Natural killer cell (primary cell): ENCODE measurements around the gene TNRC6B. TPM values are rescaled to one million over a fixed set of nuclear protein-coding genes. Genes with fewer than 3 reads are reported as not detected.
"Not testable (repeated sequence)": the region's sequence is repeated elsewhere in the genome, so short reads cannot be mapped to it uniquely, and the experiment has no call there.

Experiments used
- ATAC-seq, 3 donors: fragments of 150-1000 bp in 2 of 3; fragments of 200-7000 bp in 1 of 3; cut with Tn5 transposase; 1 replicate in 1 of 3; 2 replicates in 2 of 3; pipeline ENCODE4 v1.10.0; 2021; ENCODE audit warnings: mild to moderate bottlenecking in 2 of 3, moderate library complexity in 2 of 3
- DNase-seq, 2 donors: peaks; one replicate each; pipeline versions ENCODE4 v3.0.0 to v3.0.0-alpha.2; 2013 to 2021; ENCODE audit warnings: mixed read lengths in 1 of 2
- H3K27ac ChIP-seq: one replicate; pipeline ENCODE4 v1.5.1; 2013; ENCODE audit warnings: mild to moderate bottlenecking, low read length
- H3K27me3 ChIP-seq: one replicate; pipeline ENCODE4 v1.6.1; 2013; ENCODE audit warnings: low read length; ENCODE audit not compliant: control insufficient read depth, insufficient read depth
- H3K36me3 ChIP-seq: one replicate; pipeline ENCODE4 v1.6.1; 2013; ENCODE audit warnings: low read length; ENCODE audit not compliant: control insufficient read depth, insufficient read depth
- H3K4me1 ChIP-seq: one replicate; pipeline ENCODE4 v1.6.1; 2013; ENCODE audit warnings: low read length; ENCODE audit not compliant: control insufficient read depth, insufficient read depth
- H3K4me3 ChIP-seq: one replicate; pipeline ENCODE4 v1.5.1; 2013; ENCODE audit warnings: low read length
- H3K9me3 ChIP-seq: one replicate; pipeline ENCODE4 v1.6.1; 2013; ENCODE audit warnings: low read length; ENCODE audit not compliant: control insufficient read depth, insufficient read depth
- H3K27ac Mint-ChIP-seq, 2 donors: one replicate each; pipeline ENCODE4 v1.8.0; 2022; ENCODE audit warnings: mild to moderate bottlenecking in 2 of 2, mixed read lengths in 2 of 2, moderate library complexity in 1 of 2
- H3K27me3 Mint-ChIP-seq, 2 donors: one replicate each; pipeline ENCODE4 v1.8.0; 2022; ENCODE audit warnings: low read depth in 2 of 2, mixed read lengths in 2 of 2
- H3K36me3 Mint-ChIP-seq: one replicate; pipeline ENCODE4 v1.8.0; 2022; ENCODE audit warnings: mixed read lengths
- H3K4me1 Mint-ChIP-seq, 2 donors: one replicate each; pipeline ENCODE4 v1.8.0; 2022; ENCODE audit warnings: mixed read lengths in 2 of 2
- H3K4me3 Mint-ChIP-seq: one replicate; pipeline ENCODE4 v1.8.0; 2022; ENCODE audit warnings: mild to moderate bottlenecking, moderate library complexity, mixed read lengths
- H3K9me3 Mint-ChIP-seq, 2 donors: one replicate each; pipeline ENCODE4 v1.8.0; 2022; ENCODE audit warnings: mixed read lengths in 2 of 2
- WGBS: methylation state at CpG from one replicate; pipeline ENCODE4 v1.1.7; 2013; ENCODE audit warnings: missing lambda C conversion rate; ENCODE audit not compliant: insufficient coverage; 5-methylcytosine and 5-hydroxymethylcytosine counted together
- intact Hi-C: fragments of 100-400 bp; cut with micrococcal nuclease; formaldehyde crosslinking; loops from one replicate; pipeline ENCODE4 v1.14.2; 2022
- total RNA-seq, 4 donors: library from RNA; stranded (reverse); fragments of 120-200 nt in 1 of 4; gene quantifications; one replicate each; pipeline versions ENCODE4 v1.2.3 to v1.2.4, GENCODE V29; 2013 to 2022
- TF ChIP-seq, protein P1 (sequence below): fragments of 200-600 bp; IDR thresholded peaks from one replicate; pipeline ENCODE4 v1.8.0; 2022; ENCODE audit warnings: antibody characterized with exemption

The TNRC6B gene
- total RNA-seq, 3 donors from 2014 or later (not counting 1 experiment from before 2014, with no cell fraction given), result 112 to 141 (median 138) TPM

DNA sequence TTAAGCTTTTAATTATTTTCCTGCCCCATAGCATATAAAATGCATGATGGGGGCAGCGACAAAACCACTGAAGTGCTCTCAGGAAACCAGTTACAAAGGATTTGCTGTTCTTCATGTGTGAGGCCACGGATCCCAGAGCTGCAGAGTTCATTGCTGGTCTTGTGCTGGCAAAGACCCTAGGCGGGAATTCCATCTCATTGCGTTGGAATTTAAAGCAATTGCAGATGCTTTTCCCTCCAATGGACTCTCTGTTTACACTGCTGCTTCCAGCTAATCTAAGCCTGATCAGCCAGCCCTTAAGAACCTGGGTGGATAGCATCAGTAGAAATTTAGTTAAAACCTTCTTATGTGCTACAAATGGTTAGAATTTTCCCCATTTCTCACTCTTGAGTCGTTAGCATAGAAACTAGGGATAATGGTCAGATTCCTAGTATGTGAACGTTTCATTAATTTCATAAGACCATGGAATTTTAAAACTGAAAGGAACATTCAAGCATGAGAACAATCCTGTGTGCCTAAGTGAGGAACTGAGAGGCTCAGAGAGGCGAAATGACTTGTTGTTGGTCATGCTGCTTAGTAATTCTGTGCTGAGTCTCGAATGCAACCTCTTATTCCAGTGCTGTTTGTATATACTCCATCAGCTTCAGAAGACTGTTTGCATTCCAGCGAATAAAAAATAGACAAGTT lies 132.5 kb downstream of the TNRC6B start:
- H3K4me3 Mint-ChIP-seq, result no peak overlapping the region
- no peak for DNase-seq
- H3K27ac ChIP-seq, result no peak overlapping the region
- no peaks in the 10 kb centered on the region for H3K9me3 ChIP-seq
- no peak overlapping the region for H3K4me3 ChIP-seq
- H3K27ac Mint-ChIP-seq, result no peak overlapping the region
- TF ChIP-seq, protein P1, sequence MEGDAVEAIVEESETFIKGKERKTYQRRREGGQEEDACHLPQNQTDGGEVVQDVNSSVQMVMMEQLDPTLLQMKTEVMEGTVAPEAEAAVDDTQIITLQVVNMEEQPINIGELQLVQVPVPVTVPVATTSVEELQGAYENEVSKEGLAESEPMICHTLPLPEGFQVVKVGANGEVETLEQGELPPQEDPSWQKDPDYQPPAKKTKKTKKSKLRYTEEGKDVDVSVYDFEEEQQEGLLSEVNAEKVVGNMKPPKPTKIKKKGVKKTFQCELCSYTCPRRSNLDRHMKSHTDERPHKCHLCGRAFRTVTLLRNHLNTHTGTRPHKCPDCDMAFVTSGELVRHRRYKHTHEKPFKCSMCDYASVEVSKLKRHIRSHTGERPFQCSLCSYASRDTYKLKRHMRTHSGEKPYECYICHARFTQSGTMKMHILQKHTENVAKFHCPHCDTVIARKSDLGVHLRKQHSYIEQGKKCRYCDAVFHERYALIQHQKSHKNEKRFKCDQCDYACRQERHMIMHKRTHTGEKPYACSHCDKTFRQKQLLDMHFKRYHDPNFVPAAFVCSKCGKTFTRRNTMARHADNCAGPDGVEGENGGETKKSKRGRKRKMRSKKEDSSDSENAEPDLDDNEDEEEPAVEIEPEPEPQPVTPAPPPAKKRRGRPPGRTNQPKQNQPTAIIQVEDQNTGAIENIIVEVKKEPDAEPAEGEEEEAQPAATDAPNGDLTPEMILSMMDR, result no peak
- peaks cover 35% of the 10 kb centered on the region for H3K36me3 Mint-ChIP-seq
- no peaks in the 10 kb centered on the region for H3K4me1 ChIP-seq
- peaks cover 0 to 6% of the 10 kb centered on the region in 2 donors for H3K4me1 Mint-ChIP-seq
- no peaks in the 10 kb centered on the region for H3K9me3 Mint-ChIP-seq
- no peaks in the 10 kb centered on the region for H3K27me3 Mint-ChIP-seq
- no peak for ATAC-seq
- 94% methylated on average over 7 of the region's 9 CpGs for WGBS
- H3K36me3 ChIP-seq, result peaks cover 79% of the 10 kb centered on the region
- H3K27me3 ChIP-seq, result no peaks in the 10 kb centered on the region
- intact Hi-C loops, result no loop called here

DNA sequence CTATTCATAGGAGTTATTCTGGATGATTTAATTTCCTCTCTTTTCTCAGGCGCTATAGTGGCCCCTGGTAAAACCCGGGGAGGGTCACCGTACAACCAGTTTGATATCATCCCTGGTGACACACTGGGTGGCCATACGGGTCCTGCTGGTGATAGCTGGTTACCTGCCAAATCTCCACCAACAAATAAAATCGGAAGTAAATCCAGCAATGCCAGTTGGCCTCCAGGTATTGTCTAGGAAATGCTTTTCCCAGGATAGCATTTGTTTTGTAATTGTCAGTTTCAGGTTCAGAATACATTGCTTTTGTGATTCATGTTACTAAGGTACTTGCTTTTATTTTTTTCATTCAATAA lies 133.0 kb downstream of the TNRC6B start:
- no peaks in the 10 kb centered on the region for H3K9me3 ChIP-seq
- ATAC-seq (no peak), DNase-seq (no peak)
- H3K36me3 ChIP-seq, result peaks cover 80% of the 10 kb centered on the region
- intact Hi-C loops, result no loop called here
- H3K4me1 Mint-ChIP-seq, result peaks cover 0 to 6% of the 10 kb centered on the region in 2 donors
- TF ChIP-seq, protein P1, result no peak
- H3K27ac Mint-ChIP-seq, result no peak overlapping the region
- no peaks in the 10 kb centered on the region for H3K27me3 ChIP-seq
- H3K4me1 ChIP-seq, result no peaks in the 10 kb centered on the region
- no peaks in the 10 kb centered on the region for H3K9me3 Mint-ChIP-seq
- WGBS, result 97% methylated on average over 5 of the region's 5 CpGs
- H3K4me3 ChIP-seq, result no peak overlapping the region
- no peak overlapping the region for H3K27ac ChIP-seq
- no peaks in the 10 kb centered on the region for H3K27me3 Mint-ChIP-seq
- no peak overlapping the region for H3K4me3 Mint-ChIP-seq
- peaks cover 40% of the 10 kb centered on the region for H3K36me3 Mint-ChIP-seq

DNA sequence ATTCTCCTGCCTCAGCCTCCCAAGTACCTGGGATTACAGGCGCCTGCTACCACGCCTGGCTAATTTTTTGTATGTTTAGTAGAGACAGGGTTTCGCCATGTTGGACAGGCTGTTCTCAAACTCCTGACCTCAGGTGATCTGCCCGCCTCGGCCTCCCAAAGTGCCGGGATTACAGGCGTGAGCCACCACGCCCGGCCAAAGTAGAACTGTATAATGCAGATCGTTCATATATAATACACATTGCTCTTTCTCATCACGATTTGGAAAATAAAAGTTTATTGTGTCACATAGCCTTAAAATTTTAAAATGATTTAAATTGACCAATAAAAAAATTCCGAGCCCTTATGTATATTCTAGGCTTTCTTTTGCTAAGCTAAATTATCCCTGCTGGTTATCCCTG lies 133.9 kb downstream of the TNRC6B start:
- not testable (repeated sequence) for ATAC-seq, H3K27ac ChIP-seq, H3K27ac Mint-ChIP-seq

DNA sequence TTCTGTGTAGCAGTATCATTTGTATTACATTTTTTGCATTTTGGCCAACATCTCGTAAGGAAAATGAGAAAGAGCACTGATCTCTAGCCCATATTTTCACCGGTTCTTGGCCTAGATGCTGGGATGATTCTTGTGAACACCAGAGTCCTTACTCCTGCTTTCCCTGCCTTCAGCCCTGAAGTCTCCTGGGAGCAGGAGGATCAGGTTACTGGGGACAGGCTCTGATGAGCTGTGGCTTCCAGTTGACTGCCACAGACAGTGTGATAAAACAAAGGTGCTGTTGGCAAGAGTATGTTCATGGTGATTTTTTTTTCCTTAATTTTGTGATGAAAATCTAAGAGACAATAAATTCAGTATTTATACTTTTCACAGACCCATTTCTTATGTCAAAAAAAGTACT lies 134.3 kb downstream of the TNRC6B start:
- Histone ChIP-seq H3K9me3 (no peaks in the 10 kb centered on the region), H3K4me1 (no peaks in the 10 kb centered on the region), H3K36me3 (peaks cover 89% of the 10 kb centered on the region), H3K27ac (no peak overlapping the region), H3K4me3 (no peak overlapping the region), H3K27me3 (no peaks in the 10 kb centered on the region)
- TF ChIP-seq, protein P1, result no peak
- Mint-ChIP-seq H3K27me3 (no peaks in the 10 kb centered on the region), H3K9me3 (no peaks in the 10 kb centered on the region), H3K36me3 (peaks cover 44% of the 10 kb centered on the region), H3K27ac (peak overlapping the region in 1 of 2 donors; percentile 65), H3K4me3 (no peak overlapping the region), H3K4me1 (peaks cover 0 to 6% of the 10 kb centered on the region in 2 donors)
- intact Hi-C loops, result no loop called here
- ATAC-seq (no peak), DNase-seq (no peak)
- 98% methylated on average over 2 of the region's 2 CpGs for WGBS

More for the DNA sequence above, 133.9 kb downstream of the TNRC6B start:
- intact Hi-C loops, DNase-seq, H3K4me1 ChIP-seq, H3K4me3 ChIP-seq, H3K9me3 ChIP-seq, H3K4me3 Mint-ChIP-seq, H3K27me3 Mint-ChIP-seq, H3K9me3 Mint-ChIP-seq, H3K27me3 ChIP-seq, H3K4me1 Mint-ChIP-seq: not testable (repeated sequence)
- peaks cover 87% of the 10 kb centered on the region for H3K36me3 ChIP-seq
- H3K36me3 Mint-ChIP-seq, result peaks cover 44% of the 10 kb centered on the region
- 99% methylated on average over 9 of the region's 12 CpGs for whole genome bisulfite sequencing
